Stimulated activated naive B cell treated with anti-CD40 and anti-IgM and Interleukin-4, amounts not matched to agents 10 μg/mL and 1 μg/mL and 100 μg/mL, for 72 hours (primary cell): Measurements from ENCODE around the gene AIP.

Experiments
- ATAC-seq, 2 donors: fragments of 150-1000 bp; cut with Tn5 transposase; replicated peaks; 2 replicates each; pipeline ENCODE4 v1.10.0; 2021; ENCODE audit warnings: moderate library complexity in 1 of 2
- DNase-seq: peaks from one replicate; pipeline ENCODE4 v3.0.0; 2021
- H3K27ac Mint-ChIP-seq: one replicate; pipeline ENCODE4 v1.8.0; 2022; ENCODE audit warnings: mild to moderate bottlenecking, mixed read lengths
- H3K27me3 Mint-ChIP-seq, 2 donors: one replicate each; pipeline ENCODE4 v1.8.0; 2022; ENCODE audit warnings: mixed read lengths in 2 of 2
- H3K36me3 Mint-ChIP-seq, 2 donors: one replicate each; pipeline ENCODE4 v1.8.0; 2022; ENCODE audit warnings: mixed read lengths in 2 of 2, mild to moderate bottlenecking in 1 of 2
- H3K4me1 Mint-ChIP-seq, 2 donors: one replicate each; pipeline ENCODE4 v1.8.0; 2022; ENCODE audit warnings: mixed read lengths in 2 of 2, mild to moderate bottlenecking in 1 of 2
- H3K4me3 Mint-ChIP-seq, 2 donors: one replicate each; pipeline ENCODE4 v1.8.0; 2022; ENCODE audit warnings: mild to moderate bottlenecking in 2 of 2, mixed read lengths in 2 of 2, moderate library complexity in 1 of 2
- H3K9me3 Mint-ChIP-seq, 2 donors: one replicate each; pipeline ENCODE4 v1.8.0; 2022; ENCODE audit warnings: mixed read lengths in 2 of 2, mild to moderate bottlenecking in 1 of 2

AIP gene

GRCh38 chr11:67482827-67483798 is at the start of gene AIP:
Gene AIP (plus strand): TSS chr11:67483026. CDS start chr11:67483159, 133 bp downstream.
- ATAC-seq (peak; percentile 79 to 87), DNase-seq (peak; percentile 97)
- peak within 1 kb of the TSS; percentile 94 to 96 for H3K4me3 Mint-ChIP-seq
- peaks cover 18 to 39% of the 10 kb centered on the region in 2 donors for H3K36me3 Mint-ChIP-seq
- peaks cover 0 to 3% of the 10 kb centered on the region in 2 donors for H3K9me3 Mint-ChIP-seq
- peak within 1 kb of the TSS; percentile 99 for H3K27ac Mint-ChIP-seq
- no peaks in the 10 kb centered on the region for H3K27me3 Mint-ChIP-seq
- peaks cover 48 to 57% of the 10 kb centered on the region in 2 donors for H3K4me1 Mint-ChIP-seq

DNA sequence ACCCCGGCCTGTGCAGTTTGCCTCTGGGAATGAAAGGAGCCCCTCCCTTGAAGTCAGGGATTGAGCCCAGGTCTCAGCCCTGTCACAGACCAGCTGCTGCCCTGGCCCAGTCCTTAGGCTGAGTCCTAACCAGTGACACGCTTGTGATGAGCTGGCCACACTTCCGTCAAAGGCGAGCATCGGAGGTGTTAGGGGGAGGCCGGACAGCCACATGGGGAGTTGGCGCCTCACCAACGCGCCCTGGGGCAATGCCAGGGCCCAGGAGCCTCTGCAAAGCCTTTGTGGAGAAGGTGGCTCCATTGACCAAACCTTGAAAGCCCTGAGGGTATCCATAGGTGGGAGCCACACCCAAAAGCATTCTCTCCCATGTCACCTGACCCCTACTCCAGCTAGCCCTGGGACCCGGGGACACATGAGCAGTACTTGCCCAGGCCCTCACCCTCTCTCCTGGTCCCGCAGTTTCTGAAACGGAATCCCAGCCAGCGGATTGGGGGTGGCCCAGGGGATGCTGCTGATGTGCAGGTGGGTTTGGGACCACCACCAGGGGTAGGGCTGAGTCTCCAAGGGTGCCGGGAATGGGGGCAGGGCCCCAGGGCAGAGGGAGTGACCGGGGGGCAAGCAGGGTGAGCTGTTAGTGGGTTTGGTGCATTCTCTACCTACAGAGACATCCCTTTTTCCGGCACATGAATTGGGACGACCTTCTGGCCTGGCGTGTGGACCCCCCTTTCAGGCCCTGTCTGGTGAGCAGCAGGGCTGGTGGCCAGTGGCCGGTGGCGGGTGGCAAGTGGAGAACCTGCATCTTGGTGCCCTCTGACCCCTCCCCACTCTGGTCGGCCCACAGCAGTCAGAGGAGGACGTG is 49.1 kb upstream of the AIP start:
- DNase-seq (no peak), ATAC-seq (no peak)
- no peaks in the 10 kb centered on the region for H3K9me3 Mint-ChIP-seq
- H3K4me3 Mint-ChIP-seq, result peak overlapping the region; percentile 62 to 99
- peaks cover 48 to 65% of the 10 kb centered on the region in 2 donors for H3K36me3 Mint-ChIP-seq
- H3K4me1 Mint-ChIP-seq, result peaks cover 52 to 80% of the 10 kb centered on the region in 2 donors
- no peaks in the 10 kb centered on the region for H3K27me3 Mint-ChIP-seq
- H3K27ac Mint-ChIP-seq, result peak overlapping the region; percentile 97

DNA sequence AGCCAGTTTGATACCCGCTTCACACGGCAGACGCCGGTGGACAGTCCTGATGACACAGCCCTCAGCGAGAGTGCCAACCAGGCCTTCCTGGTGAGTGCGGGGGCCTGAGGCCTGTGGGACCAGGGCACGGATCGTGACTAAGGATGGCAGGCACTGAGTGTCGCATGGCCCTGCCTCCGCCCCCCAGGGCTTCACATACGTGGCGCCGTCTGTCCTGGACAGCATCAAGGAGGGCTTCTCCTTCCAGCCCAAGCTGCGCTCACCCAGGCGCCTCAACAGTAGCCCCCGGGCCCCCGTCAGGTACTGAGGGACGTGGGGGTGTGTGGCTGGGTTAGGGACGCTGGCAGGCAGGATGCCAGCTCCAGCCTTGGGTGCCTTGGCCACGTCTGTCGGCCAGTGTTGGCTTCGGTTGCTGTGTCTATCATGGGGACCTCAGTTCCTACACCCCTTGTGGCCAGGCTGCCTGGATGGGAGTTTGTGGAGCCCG is 48.4 kb upstream of the AIP start:
- ATAC-seq, result no peak
- Mint-ChIP-seq H3K27ac (peak overlapping the region; percentile 97), H3K4me3 (peak overlapping the region; percentile 62 to 99), H3K27me3 (no peaks in the 10 kb centered on the region), H3K9me3 (no peaks in the 10 kb centered on the region), H3K4me1 (peaks cover 54 to 82% of the 10 kb centered on the region in 2 donors), H3K36me3 (peaks cover 55 to 71% of the 10 kb centered on the region in 2 donors)
- DNase-seq, result no peak

- H3K4me1 Mint-ChIP-seq, result peaks cover 59 to 85% of the 10 kb centered on the region in 2 donors
- H3K27me3 Mint-ChIP-seq, result no peaks in the 10 kb centered on the region
These were observed 47.6 kb upstream of the AIP start for GRCh38 chr11:67435031-67435726.

DNA sequence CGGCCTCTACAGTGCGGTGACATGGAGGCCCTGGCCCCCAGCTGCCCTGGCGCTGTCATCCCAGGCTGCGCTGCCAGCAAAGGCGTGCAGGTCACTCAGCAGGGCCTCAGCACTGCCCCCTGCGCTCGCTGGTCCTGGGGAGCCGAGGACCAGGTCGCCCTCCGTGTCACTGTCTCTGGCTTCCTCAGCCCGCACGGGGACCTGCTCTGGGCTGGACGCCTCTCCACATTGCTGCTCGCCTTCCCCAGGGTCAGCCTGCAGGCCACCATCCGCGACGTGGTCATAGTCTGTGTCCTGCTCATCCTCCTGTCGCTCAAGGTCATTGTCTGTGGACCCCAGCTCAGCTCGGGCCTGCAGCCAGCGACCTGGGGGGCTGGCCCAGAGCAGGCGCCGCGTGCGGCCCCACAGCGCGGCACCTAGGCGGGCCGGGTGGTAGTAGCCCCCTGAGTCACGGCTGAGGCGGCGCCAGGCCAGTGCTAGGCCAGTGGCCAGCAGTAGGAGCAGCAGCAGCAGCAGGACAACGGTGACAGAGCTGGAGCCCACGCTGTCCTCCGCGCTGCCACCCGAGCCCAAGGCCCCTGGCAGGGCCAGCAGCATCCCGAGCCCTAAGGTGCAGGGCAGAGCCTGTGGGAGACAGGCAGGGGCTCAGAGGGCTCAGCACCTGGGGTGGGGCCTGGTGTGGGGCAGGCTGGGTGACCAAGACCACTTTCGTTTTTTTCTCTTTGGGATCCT is 46.9 kb upstream of the AIP start:
- Mint-ChIP-seq H3K27me3 (no peaks in the 10 kb centered on the region), H3K36me3 (peaks cover 61 to 78% of the 10 kb centered on the region in 2 donors), H3K4me3 (peak overlapping the region; percentile 95 to 99), H3K27ac (peak overlapping the region; percentile 97), H3K9me3 (no peaks in the 10 kb centered on the region), H3K4me1 (peaks cover 64 to 90% of the 10 kb centered on the region in 2 donors)
- ATAC-seq (no peak), DNase-seq (no peak)

More at GRCh38 chr11:67435031-67435726, 47.6 kb upstream of the AIP start:
- Mint-ChIP-seq H3K27ac (peak overlapping the region; percentile 97), H3K36me3 (peaks cover 61 to 78% of the 10 kb centered on the region in 2 donors), H3K9me3 (no peaks in the 10 kb centered on the region), H3K4me3 (peak overlapping the region; percentile 95 to 99)
- no peak for ATAC-seq
- DNase-seq, result no peak

- ATAC-seq, result peak; percentile 68 to 73
- Mint-ChIP-seq H3K4me3 (peak overlapping the region; percentile 95 to 99), H3K27me3 (no peaks in the 10 kb centered on the region), H3K27ac (peak overlapping the region; percentile 97), H3K36me3 (peaks cover 60 to 82% of the 10 kb centered on the region in 2 donors), H3K9me3 (no peaks in the 10 kb centered on the region), H3K4me1 (peaks cover 67 to 90% of the 10 kb centered on the region in 2 donors)
- DNase-seq, result peak; percentile 87
These were observed 46.3 kb upstream of the AIP start for GRCh38 chr11:67436459-67437081.

GRCh38 chr11:67437082-67437808 is 45.6 kb upstream of the AIP start, which contains the start of gene PTPRCAP:
Gene PTPRCAP (minus strand): TSS chr11:67437682. CDS start chr11:67437619, 63 bp downstream.
- H3K27ac Mint-ChIP-seq, result peak within 1 kb of the TSS; percentile 97
- H3K9me3 Mint-ChIP-seq, result no peaks in the 10 kb centered on the region
- ATAC-seq (peak; percentile 41 to 57), DNase-seq (peak; percentile 74)
- H3K27me3 Mint-ChIP-seq, result no peaks in the 10 kb centered on the region
- H3K36me3 Mint-ChIP-seq, result peaks cover 53 to 80% of the 10 kb centered on the region in 2 donors
- peak within 1 kb of the TSS; percentile 95 to 99 for H3K4me3 Mint-ChIP-seq
- H3K4me1 Mint-ChIP-seq, result peaks cover 66 to 90% of the 10 kb centered on the region in 2 donors

GRCh38 chr11:67437809-67438157 is 45.0 kb upstream of the AIP start:
- H3K27ac Mint-ChIP-seq, result peak overlapping the region; percentile 97
- peaks cover 66 to 90% of the 10 kb centered on the region in 2 donors for H3K4me1 Mint-ChIP-seq
- ATAC-seq (no peak), DNase-seq (no peak)
- peaks cover 54 to 79% of the 10 kb centered on the region in 2 donors for H3K36me3 Mint-ChIP-seq
- H3K9me3 Mint-ChIP-seq, result no peaks in the 10 kb centered on the region
- H3K4me3 Mint-ChIP-seq, result peak overlapping the region; percentile 95 to 99
- no peaks in the 10 kb centered on the region for H3K27me3 Mint-ChIP-seq

- no peak for DNase-seq
- Mint-ChIP-seq H3K36me3 (peaks cover 50 to 74% of the 10 kb centered on the region in 2 donors), H3K4me3 (peak overlapping the region; percentile 95 to 99), H3K27ac (peak overlapping the region; percentile 97), H3K9me3 (no peaks in the 10 kb centered on the region), H3K4me1 (peaks cover 61 to 88% of the 10 kb centered on the region in 2 donors), H3K27me3 (no peaks in the 10 kb centered on the region)
- no peak for ATAC-seq
These were observed 44.5 kb upstream of the AIP start for GRCh38 chr11:67438158-67438902.

DNA sequence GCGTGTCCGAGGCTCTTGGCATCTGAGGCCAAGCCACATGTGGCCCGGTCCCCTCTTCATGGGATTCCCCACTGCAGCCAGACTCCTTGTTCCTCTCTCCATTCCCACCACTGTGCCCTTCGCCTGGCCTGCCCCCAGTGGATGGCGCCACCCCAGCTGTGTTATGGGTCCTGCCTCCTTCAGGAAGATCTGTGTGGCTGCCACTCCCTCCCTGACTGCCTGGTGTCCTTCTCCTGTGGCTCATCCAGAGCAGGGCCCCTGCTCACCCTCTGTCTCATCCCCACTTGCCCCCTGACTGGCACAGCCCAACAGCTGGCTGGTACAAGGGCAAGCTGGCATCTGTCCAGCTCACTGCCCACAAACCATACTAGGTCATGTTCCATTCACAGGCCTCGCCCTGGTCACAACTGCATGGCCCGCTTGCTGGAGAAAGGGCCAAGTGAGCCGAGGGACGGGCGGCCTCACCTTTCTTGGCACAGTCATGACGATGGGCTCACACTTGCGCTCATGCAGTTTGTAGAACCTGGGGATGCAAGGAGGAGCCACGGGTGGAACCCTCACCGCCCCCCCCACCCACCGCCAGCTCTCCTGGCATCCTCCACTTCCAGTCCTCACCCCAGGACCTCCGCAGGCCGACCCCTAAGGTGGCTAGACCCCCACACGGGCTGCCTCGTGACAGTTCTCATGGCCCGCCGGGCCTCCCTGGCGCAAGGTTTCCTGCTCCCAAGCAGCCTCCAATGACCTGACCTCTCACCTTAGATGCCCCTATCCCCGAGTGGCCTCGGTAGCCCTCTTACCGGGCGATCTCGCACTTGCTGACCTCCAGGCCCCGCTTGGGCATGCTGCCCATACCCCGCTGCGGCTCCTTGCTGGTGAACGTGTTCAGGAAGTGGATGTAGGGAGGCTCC is 43.3 kb upstream of the AIP start:
- no peaks in the 10 kb centered on the region for H3K9me3 Mint-ChIP-seq
- ATAC-seq (no peak), DNase-seq (no peak)
- peak overlapping the region; percentile 75 to 99 for H3K4me3 Mint-ChIP-seq
- no peaks in the 10 kb centered on the region for H3K27me3 Mint-ChIP-seq
- peaks cover 42 to 64% of the 10 kb centered on the region in 2 donors for H3K36me3 Mint-ChIP-seq
- H3K4me1 Mint-ChIP-seq, result peaks cover 59 to 86% of the 10 kb centered on the region in 2 donors
- H3K27ac Mint-ChIP-seq, result peak overlapping the region; percentile 95
